Keratinocyte (primary cell): ENCODE results near the gene HOXA1. TPM values are rescaled to one million over a fixed set of nuclear protein-coding genes. Genes with fewer than 3 reads are reported as not detected.

Experiments
- DNase-seq: peaks from one replicate; pipeline ENCODE4 v3.0.0-alpha.2; 2011; ENCODE audit warnings: low read depth, missing footprints, low spot score
- FAIRE-seq: peaks from 2 replicates; lab custom pipeline; 2011; peaks lifted over from hg19 to GRCh38; lab: Jason Lieb, UNC
- H2AFZ ChIP-seq: 2 replicates; pipeline ENCODE4 v1.6.0; 2012; ENCODE audit warnings: low read length, control low read depth, inconsistent platforms; ENCODE audit not compliant: control insufficient read depth
- H3K27ac ChIP-seq: 2 replicates; pipeline ENCODE4 v1.5.1; 2011; ENCODE audit warnings: low read length; ENCODE audit not compliant: control insufficient read depth, insufficient read depth
- H3K27me3 ChIP-seq: 3 replicates; pipeline ENCODE4 v1.6.0; 2011; ENCODE audit warnings: low read length; ENCODE audit not compliant: control insufficient read depth, insufficient read depth; ENCODE audit errors: extremely low read depth
- H3K36me3 ChIP-seq, 2 experiments: 2 replicates in 1 of 2; 3 replicates in 1 of 2; pipeline ENCODE4 v1.5.1; 2011; ENCODE audit warnings: low read length in 2 of 2, mild to moderate bottlenecking in 1 of 2; ENCODE audit not compliant: control insufficient read depth in 2 of 2, insufficient read depth in 2 of 2; ENCODE audit errors: extremely low read depth in 1 of 2
- H3K4me1 ChIP-seq: 3 replicates; pipeline ENCODE4 v1.5.1; 2011; ENCODE audit warnings: low read length; ENCODE audit not compliant: control insufficient read depth, insufficient read depth; ENCODE audit errors: extremely low read depth
- H3K4me2 ChIP-seq: 3 replicates; pipeline ENCODE4 v1.6.0; 2011; ENCODE audit warnings: low read depth, low read length; ENCODE audit not compliant: control insufficient read depth, insufficient read depth; ENCODE audit errors: extremely low read depth
- H3K4me3 ChIP-seq, 3 experiments: fragments of 200-600 bp in 1 of 3; sonication (generic) in 1 of 3; 2 replicates in 2 of 3; 3 replicates in 1 of 3; pipeline ENCODE4 v1.5.1; 2011 to 2016; ENCODE audit warnings: low read length in 3 of 3, mild to moderate bottlenecking in 3 of 3, control low read depth in 2 of 3, inconsistent platforms in 1 of 3, low read depth in 1 of 3, mixed read lengths in 1 of 3, mixed run types in 1 of 3, moderate library complexity in 1 of 3; ENCODE audit not compliant: control insufficient read depth in 2 of 3, insufficient read depth in 2 of 3; ENCODE audit errors: extremely low read depth in 1 of 3
- H3K79me2 ChIP-seq: 2 replicates; pipeline ENCODE4 v1.6.0; 2012; ENCODE audit warnings: low read length; ENCODE audit not compliant: control insufficient read depth, insufficient read depth
- H3K9ac ChIP-seq: 3 replicates; pipeline ENCODE4 v1.6.0; 2011; ENCODE audit warnings: low read length; ENCODE audit not compliant: control insufficient read depth, insufficient read depth; ENCODE audit errors: extremely low read depth
- H3K9me1 ChIP-seq: 3 replicates; pipeline ENCODE4 v1.6.0; 2011; ENCODE audit warnings: low read length; ENCODE audit not compliant: control insufficient read depth, insufficient read depth; ENCODE audit errors: extremely low read depth
- H3K9me3 ChIP-seq: 2 replicates; pipeline ENCODE4 v1.5.1; 2012; ENCODE audit warnings: low read depth, low read length; ENCODE audit not compliant: control insufficient read depth
- H4K20me1 ChIP-seq: 3 replicates; pipeline ENCODE4 v1.6.0; 2011; ENCODE audit warnings: low read length; ENCODE audit not compliant: control insufficient read depth, insufficient read depth; ENCODE audit errors: extremely low read depth
- CTCF ChIP-seq, 3 experiments: IDR thresholded peaks in 1 of 3; conservative IDR thresholded peaks in 1 of 3; optimal IDR thresholded peaks in 1 of 3; 2 replicates in 2 of 3; 3 replicates in 1 of 3; pipeline versions ENCODE3 to v1.5.1; 2011; ENCODE audit warnings: low read length in 3 of 3, mild to moderate bottlenecking in 3 of 3, moderate library complexity in 2 of 3, control low read depth in 1 of 3, inconsistent platforms in 1 of 3; ENCODE audit not compliant: insufficient read depth in 2 of 3; ENCODE audit errors: extremely low read depth in 1 of 3
- EZH2 ChIP-seq: IDR thresholded peaks from one replicate; pipeline ENCODE4 v1.6.1; 2012; ENCODE audit warnings: inconsistent platforms, mild to moderate bottlenecking, low read length, moderate library complexity
- dilution Hi-C: fragments of 300-500 bp; cut with MboI; formaldehyde crosslinking; loops from one replicate; pipeline ENCODE4 v1.7.0; 2020; ENCODE audit warnings: low sequenced_read_pairs; ENCODE audit not compliant: extremely low pct_ligation_motif_present
- polyA plus RNA-seq, 5 experiments: library from polyadenylated mRNA; depleted of rRNA in 3 of 5; stranded (reverse) in 3 of 5; stranded (forward) in 1 of 5; unstranded in 1 of 5; fragments of >200 nt; gene quantifications; 1 replicate in 1 of 5; 2 replicates in 3 of 5; 3 replicates in 1 of 5; pipeline versions ENCODE4 v1.2.1 to v1.2.3, GENCODE V29; 2011 to 2012; ENCODE audit warnings: missing spikeins in 2 of 5, low read depth in 1 of 5, low replicate concordance in 1 of 5

Gene HOXA1
- polyA plus RNA-seq, 1 donor (not counting 4 experiments of a cell fraction or from before 2014, with no cell fraction given), result 11.9 TPM

- Histone ChIP-seq H3K27ac (peak overlapping the region; percentile 55), H3K9ac (peak overlapping the region; percentile 71), H3K36me3 (no peaks in the 10 kb centered on the region), H3K4me1 (peaks cover 39% of the 10 kb centered on the region), H3K9me3 (no peaks in the 10 kb centered on the region), H3K9me1 (no peaks in the 10 kb centered on the region), H4K20me1 (no peaks in the 10 kb centered on the region), H3K4me2 (peak overlapping the region; percentile 76), H3K27me3 (no peaks in the 10 kb centered on the region), H2AFZ (no peak overlapping the region), H3K79me2 (peaks cover 21% of the 10 kb centered on the region), H3K4me3 (peak overlapping the region in 1 of 3 experiments; percentile 20)
- dilution Hi-C loops, result no loop called here
- no peak for DNase-seq
- no peak for TF ChIP-seq CTCF (optimal IDR thresholded peaks at IDR 0.05 in 1 of 3, IDR thresholded peaks at IDR 0.05 in 1 of 3, conservative IDR thresholded peaks at IDR 0.05 in 1 of 3; ENCODE audit: extremely low read depth in 1 of 3, insufficient read depth in 2 of 3, low read length in 3 of 3)
- TF ChIP-seq EZH2, result no peak
- FAIRE-seq, result no peak
Observed at GRCh38 chr7:27107391-27108381, 11.9 kb upstream of the HOXA1 start.

- dilution Hi-C loops, result no loop called here
- Histone ChIP-seq H3K4me3 (peak overlapping the region in 2 of 3 experiments; percentile 39 to 46), H3K27ac (peak overlapping the region; percentile 59), H3K36me3 (no peaks in the 10 kb centered on the region), H3K9me3 (no peaks in the 10 kb centered on the region), H2AFZ (no peak overlapping the region), H3K9me1 (no peaks in the 10 kb centered on the region), H3K4me1 (peaks cover 38% of the 10 kb centered on the region), H3K9ac (peak overlapping the region; percentile 67), H3K27me3 (no peaks in the 10 kb centered on the region), H3K4me2 (peak overlapping the region; percentile 76), H4K20me1 (no peaks in the 10 kb centered on the region), H3K79me2 (peaks cover 16% of the 10 kb centered on the region)
- FAIRE-seq (no peak), DNase-seq (no peak)
- no peak for TF ChIP-seq CTCF (optimal IDR thresholded peaks at IDR 0.05 in 1 of 3, IDR thresholded peaks at IDR 0.05 in 1 of 3, conservative IDR thresholded peaks at IDR 0.05 in 1 of 3; ENCODE audit: extremely low read depth in 1 of 3, insufficient read depth in 2 of 3, low read length in 3 of 3)
- TF ChIP-seq EZH2, result no peak
Observed at GRCh38 chr7:27106901-27107240, 11.1 kb upstream of the HOXA1 start.
